Chondrocyte (in vitro differentiated cells): ENCODE results near the gene TARP.

ENCODE experiments used
- DNase-seq: peaks from one replicate; pipeline ENCODE4 v3.0.0; 2021; ENCODE audit warnings: mixed read lengths, low spot score
- H3K27ac Mint-ChIP-seq: one replicate; pipeline ENCODE4 v1.8.0; 2021; ENCODE audit warnings: mild to moderate bottlenecking, moderate library complexity, mixed read lengths; ENCODE audit not compliant: unreplicated experiment
- H3K27me3 Mint-ChIP-seq: 2 replicates; pipeline ENCODE4 v1.8.0; 2021; ENCODE audit warnings: low read depth, mixed read lengths
- H3K36me3 Mint-ChIP-seq: 2 replicates; pipeline ENCODE4 v1.8.0; 2021; ENCODE audit warnings: low read depth, mixed read lengths
- H3K4me1 Mint-ChIP-seq: 2 replicates; pipeline ENCODE4 v1.8.0; 2021; ENCODE audit warnings: low read depth, mild to moderate bottlenecking, mixed read lengths
- H3K4me3 Mint-ChIP-seq: one replicate; pipeline ENCODE4 v1.8.0; 2021; ENCODE audit warnings: mild to moderate bottlenecking, moderate library complexity, mixed read lengths; ENCODE audit not compliant: unreplicated experiment
- H3K9me3 Mint-ChIP-seq: 2 replicates; pipeline ENCODE4 v1.8.0; 2021; ENCODE audit warnings: low read depth, mixed read lengths
- TF ChIP-seq, protein P1 (sequence below): fragments of 200-600 bp; sonication (generic); IDR thresholded peaks from 2 replicates; pipeline ENCODE4 v1.5.0; 2021; ENCODE audit warnings: antibody characterized with exemption, mild to moderate bottlenecking, moderate library complexity

TARP gene

DNA sequence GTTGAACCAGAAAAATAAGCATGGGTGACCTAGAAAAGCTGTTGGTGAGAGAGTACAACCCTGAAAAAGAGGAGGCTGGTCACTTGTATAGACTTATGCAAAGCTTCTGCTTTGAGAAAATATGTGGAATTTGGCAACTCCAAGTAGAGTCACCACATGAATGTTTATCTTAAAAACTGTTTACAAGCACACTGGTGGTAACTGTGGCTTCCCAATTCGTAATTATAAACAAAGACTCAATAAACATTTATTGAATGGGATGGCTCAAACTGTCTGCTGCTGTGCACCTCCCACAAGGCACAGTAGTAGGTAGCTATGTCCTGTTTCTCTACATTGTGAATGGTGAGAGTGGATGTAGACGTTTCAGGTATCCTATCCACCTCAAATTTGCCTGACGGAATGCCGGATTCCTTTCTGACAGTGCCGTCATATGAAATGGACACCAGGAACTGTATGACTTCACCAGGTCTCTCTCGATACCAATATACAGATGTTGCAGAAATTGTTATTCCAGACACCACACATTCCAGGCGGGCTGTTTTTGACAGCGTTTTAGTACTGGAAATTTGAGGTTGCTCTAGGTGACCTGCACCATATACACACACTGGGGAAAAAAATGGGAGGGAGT, 43.4 kb upstream of the TARP start:
- Mint-ChIP-seq H3K9me3 (no peaks in the 10 kb centered on the region), H3K27ac (no peak overlapping the region), H3K4me3 (no peak overlapping the region), H3K36me3 (no peaks in the 10 kb centered on the region), H3K4me1 (peaks cover 18% of the 10 kb centered on the region), H3K27me3 (no peaks in the 10 kb centered on the region)
- TF ChIP-seq, protein P1, sequence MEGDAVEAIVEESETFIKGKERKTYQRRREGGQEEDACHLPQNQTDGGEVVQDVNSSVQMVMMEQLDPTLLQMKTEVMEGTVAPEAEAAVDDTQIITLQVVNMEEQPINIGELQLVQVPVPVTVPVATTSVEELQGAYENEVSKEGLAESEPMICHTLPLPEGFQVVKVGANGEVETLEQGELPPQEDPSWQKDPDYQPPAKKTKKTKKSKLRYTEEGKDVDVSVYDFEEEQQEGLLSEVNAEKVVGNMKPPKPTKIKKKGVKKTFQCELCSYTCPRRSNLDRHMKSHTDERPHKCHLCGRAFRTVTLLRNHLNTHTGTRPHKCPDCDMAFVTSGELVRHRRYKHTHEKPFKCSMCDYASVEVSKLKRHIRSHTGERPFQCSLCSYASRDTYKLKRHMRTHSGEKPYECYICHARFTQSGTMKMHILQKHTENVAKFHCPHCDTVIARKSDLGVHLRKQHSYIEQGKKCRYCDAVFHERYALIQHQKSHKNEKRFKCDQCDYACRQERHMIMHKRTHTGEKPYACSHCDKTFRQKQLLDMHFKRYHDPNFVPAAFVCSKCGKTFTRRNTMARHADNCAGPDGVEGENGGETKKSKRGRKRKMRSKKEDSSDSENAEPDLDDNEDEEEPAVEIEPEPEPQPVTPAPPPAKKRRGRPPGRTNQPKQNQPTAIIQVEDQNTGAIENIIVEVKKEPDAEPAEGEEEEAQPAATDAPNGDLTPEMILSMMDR = no peak
- DNase-seq = no peak

DNA sequence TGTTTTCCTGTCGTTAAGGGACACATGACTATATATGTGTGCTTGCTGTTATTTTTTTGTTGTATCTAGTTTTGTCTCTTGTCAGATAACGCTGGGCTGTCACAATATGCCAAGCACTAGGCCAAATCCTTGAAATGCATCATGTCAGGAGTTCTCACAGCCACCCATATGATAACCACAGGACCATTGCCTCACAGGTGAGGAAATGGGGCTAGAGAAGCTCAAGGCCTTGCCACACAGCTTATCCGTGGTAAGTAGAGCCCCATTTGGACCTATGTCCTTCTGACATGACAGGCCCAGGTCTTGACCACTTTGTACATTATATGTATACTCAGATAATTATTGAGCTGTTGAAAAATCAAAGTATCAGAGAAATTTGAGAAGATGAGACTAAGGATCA, 42.0 kb upstream of the TARP start:
- no peak for DNase-seq
- TF ChIP-seq, protein P1 = no peak
- Mint-ChIP-seq H3K4me1 (peaks cover 6% of the 10 kb centered on the region), H3K9me3 (no peaks in the 10 kb centered on the region), H3K27me3 (no peaks in the 10 kb centered on the region), H3K27ac (no peak overlapping the region), H3K4me3 (no peak overlapping the region), H3K36me3 (no peaks in the 10 kb centered on the region)

DNA sequence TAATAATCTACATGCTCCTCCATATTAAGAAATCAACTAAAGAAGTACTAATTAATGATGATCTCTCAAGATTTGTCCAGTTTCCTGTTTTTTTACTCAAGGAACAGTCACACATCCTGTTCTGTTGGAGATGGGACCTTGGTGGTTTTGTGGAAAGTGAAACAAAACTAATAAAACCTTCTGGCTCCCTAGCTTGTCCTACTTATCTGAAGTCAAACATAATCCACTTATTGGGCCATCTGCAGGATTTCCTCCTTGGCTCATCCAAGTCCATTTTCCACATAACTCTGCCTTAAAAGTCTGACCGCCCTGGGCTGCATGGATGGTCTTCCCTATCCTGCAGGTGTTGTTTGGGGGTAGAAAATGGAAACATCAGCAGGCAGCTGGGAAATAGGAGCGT, 39.4 kb upstream of the TARP start:
- Mint-ChIP-seq H3K36me3 (no peaks in the 10 kb centered on the region), H3K27ac (no peak overlapping the region), H3K27me3 (no peaks in the 10 kb centered on the region), H3K4me3 (no peak overlapping the region), H3K9me3 (no peaks in the 10 kb centered on the region), H3K4me1 (no peaks in the 10 kb centered on the region)
- no peak for DNase-seq
- TF ChIP-seq, protein P1 = no peak

DNA sequence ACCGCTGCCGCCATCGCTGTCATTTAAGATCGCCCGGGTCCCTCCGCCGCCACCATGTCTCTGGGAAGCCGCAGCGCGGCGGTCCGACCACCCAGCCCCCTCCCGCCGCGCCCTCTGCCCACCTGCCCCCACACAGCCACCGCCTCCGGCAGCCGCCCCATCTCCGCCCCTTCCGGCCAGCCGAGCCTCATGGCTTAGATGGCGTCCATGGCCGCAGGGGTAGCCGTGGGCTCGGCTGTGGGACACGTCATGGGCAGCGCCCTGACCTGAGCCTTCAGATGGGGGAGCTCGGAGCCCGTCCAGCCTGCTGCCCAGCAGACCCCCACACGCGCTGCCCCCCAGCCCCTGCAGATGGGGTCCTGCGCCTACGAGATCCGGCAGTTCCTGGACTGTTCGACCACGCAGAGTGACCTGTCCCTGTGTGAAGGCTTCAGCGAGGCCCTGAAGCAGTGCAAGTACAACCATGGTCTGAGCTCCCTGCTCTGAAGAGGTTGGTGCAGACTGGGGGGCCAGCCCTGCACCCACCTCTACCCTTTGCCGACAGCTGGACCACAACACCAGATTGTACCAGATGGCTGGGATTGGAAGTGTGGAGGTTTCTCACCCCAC, 38.0 kb upstream of the TARP start:
- peaks cover 5% of the 10 kb centered on the region for H3K9me3 Mint-ChIP-seq
- H3K4me1 Mint-ChIP-seq = no peaks in the 10 kb centered on the region
- no peak for DNase-seq
- H3K27me3 Mint-ChIP-seq = no peaks in the 10 kb centered on the region
- TF ChIP-seq, protein P1 = no peak
- H3K27ac Mint-ChIP-seq = no peak overlapping the region
- H3K36me3 Mint-ChIP-seq = no peaks in the 10 kb centered on the region
- H3K4me3 Mint-ChIP-seq = no peak overlapping the region

DNA sequence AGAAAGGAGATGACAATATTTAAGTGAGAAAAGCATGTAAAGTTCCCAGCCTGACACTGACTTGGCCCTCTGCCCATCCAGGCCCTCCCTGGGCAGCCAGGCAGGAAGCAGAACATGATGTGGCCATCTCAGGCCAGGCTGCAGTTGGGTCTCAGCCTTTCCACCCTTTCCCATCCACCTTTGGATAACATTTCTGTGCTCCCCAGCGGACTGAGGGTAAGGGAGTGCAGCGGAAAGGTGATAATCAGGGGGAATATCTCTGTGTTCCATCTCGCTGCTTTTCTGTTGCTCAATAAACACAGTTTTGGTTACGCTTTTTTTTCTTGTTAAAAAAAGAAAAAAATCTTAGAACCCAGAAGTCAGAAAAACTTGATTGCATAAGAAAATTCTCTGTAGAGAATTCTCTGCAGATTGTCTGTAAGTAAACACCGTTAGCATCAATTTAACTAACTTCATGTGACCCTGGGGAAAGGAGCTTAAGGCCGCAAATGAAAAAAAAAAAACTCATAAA, 37.2 kb upstream of the TARP start:
- H3K4me3 Mint-ChIP-seq = no peak overlapping the region
- peaks cover 5% of the 10 kb centered on the region for H3K9me3 Mint-ChIP-seq
- no peak overlapping the region for H3K27ac Mint-ChIP-seq
- no peak for DNase-seq
- TF ChIP-seq, protein P1 = no peak
- no peaks in the 10 kb centered on the region for H3K27me3 Mint-ChIP-seq
- H3K4me1 Mint-ChIP-seq = no peaks in the 10 kb centered on the region
- no peaks in the 10 kb centered on the region for H3K36me3 Mint-ChIP-seq
